H1 (cell line): ENCODE results near the gene ZNF256. TPM values are rescaled to one million over a fixed set of nuclear protein-coding genes. Genes with fewer than 3 reads are reported as not detected.

ENCODE experiments used
- polyA plus RNA-seq, 7 experiments: library from polyadenylated mRNA; depleted of rRNA in 3 of 7; stranded (reverse) in 5 of 7; unstranded in 2 of 7; fragments of >200 nt in 5 of 7; fragments of 200-250 nt in 2 of 7; gene quantifications; 1 replicate in 5 of 7; 2 replicates in 1 of 7; 4 replicates in 1 of 7; pipeline versions ENCODE4 v1.2.1 to v1.2.3, GENCODE V29; 2011 to 2013; ENCODE audit warnings: missing spikeins in 2 of 7, mixed read lengths in 2 of 7
- total RNA-seq: library from RNA; stranded (reverse); fragmentation: NEBNext Ultra II Directional; extraction: Animal tissue kit (Norgen Biotek cat#: 25700); gene quantifications from 2 replicates; pipeline ENCODE4 v1.2.1, GENCODE V29; 2021
- TF ChIP-seq, protein P1 (sequence below): IDR thresholded peaks from 2 replicates; pipeline ENCODE4 v1.6.1; 2012; ENCODE audit warnings: low read length, inconsistent platforms

Gene ZNF256
- total and polyA plus RNA-seq, 2 of the 8 experiments (the other 6 are each of a cell fraction or from before 2014, with no cell fraction given): 6.1 to 13.5 TPM

- TF ChIP-seq, protein P1, sequence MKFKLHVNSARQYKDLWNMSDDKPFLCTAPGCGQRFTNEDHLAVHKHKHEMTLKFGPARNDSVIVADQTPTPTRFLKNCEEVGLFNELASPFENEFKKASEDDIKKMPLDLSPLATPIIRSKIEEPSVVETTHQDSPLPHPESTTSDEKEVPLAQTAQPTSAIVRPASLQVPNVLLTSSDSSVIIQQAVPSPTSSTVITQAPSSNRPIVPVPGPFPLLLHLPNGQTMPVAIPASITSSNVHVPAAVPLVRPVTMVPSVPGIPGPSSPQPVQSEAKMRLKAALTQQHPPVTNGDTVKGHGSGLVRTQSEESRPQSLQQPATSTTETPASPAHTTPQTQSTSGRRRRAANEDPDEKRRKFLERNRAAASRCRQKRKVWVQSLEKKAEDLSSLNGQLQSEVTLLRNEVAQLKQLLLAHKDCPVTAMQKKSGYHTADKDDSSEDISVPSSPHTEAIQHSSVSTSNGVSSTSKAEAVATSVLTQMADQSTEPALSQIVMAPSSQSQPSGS: no peak
Observed at GRCh38 chr19:57900311-57900710, 47.2 kb downstream of the ZNF256 start (continued).

Other genes starting within 250 kb of the ZNF256 start
- gene ZNF154, start 238.5 kb downstream of the ZNF256 start, total RNA-seq: 9.5 and 11.6 TPM in 2 replicates
- 4.8 and 5.3 TPM in 2 replicates for gene ZNF154, start 238.5 kb downstream of the ZNF256 start, polyA plus RNA-seq (2011; rRNA removed)
- gene ZNF671, start 220.1 kb downstream of the ZNF256 start, total RNA-seq: 6.6 and 7.2 TPM in 2 replicates
- 5.3 and 7.0 TPM in 2 replicates for gene ZNF671, start 220.1 kb downstream of the ZNF256 start, polyA plus RNA-seq (2011; rRNA removed)
- gene ZNF776, start 200.9 kb downstream of the ZNF256 start, total RNA-seq: 17.3 and 20.5 TPM in 2 replicates
- 7.8 and 10.6 TPM in 2 replicates for gene ZNF776, start 200.9 kb downstream of the ZNF256 start, polyA plus RNA-seq (2011; rRNA removed)
- 14.5 and 15.5 TPM in 2 replicates for gene ZNF586, start 178.0 kb downstream of the ZNF256 start, total RNA-seq
- 5.7 and 8.1 TPM in 2 replicates for gene ZNF586, start 178.0 kb downstream of the ZNF256 start, polyA plus RNA-seq (2011; rRNA removed)
- gene ZNF552, start 132.8 kb downstream of the ZNF256 start, total RNA-seq: 10.6 and 11.6 TPM in 2 replicates
- 5.9 and 8.8 TPM in 2 replicates for gene ZNF552, start 132.8 kb downstream of the ZNF256 start, polyA plus RNA-seq (2011; rRNA removed)
- 53.7 and 60.1 TPM in 2 replicates for gene ZNF587B, start 117.4 kb downstream of the ZNF256 start, total RNA-seq
- gene ZNF587B, start 117.4 kb downstream of the ZNF256 start, polyA plus RNA-seq (2011; rRNA removed): 11.3 and 13.8 TPM in 2 replicates
- gene ZNF587, start 97.8 kb downstream of the ZNF256 start, total RNA-seq: 41.5 and 42.1 TPM in 2 replicates
- 17.4 and 18.1 TPM in 2 replicates for gene ZNF587, start 97.8 kb downstream of the ZNF256 start, polyA plus RNA-seq (2011; rRNA removed)
- 90.7 and 90.9 TPM in 2 replicates for gene ZNF814, start 58.7 kb downstream of the ZNF256 start, total RNA-seq
- gene ZNF814, start 58.7 kb downstream of the ZNF256 start, polyA plus RNA-seq (2011; rRNA removed): 99.6 and 110 TPM in 2 replicates
- 19.2 and 19.7 TPM in 2 replicates for gene ZNF417, start 31.1 kb downstream of the ZNF256 start, total RNA-seq
- 4.4 and 5.4 TPM in 2 replicates for gene ZNF417, start 31.1 kb downstream of the ZNF256 start, polyA plus RNA-seq (2011; rRNA removed)
- gene ZNF418, start 12.3 kb downstream of the ZNF256 start, total RNA-seq: 18.5 and 18.8 TPM in 2 replicates
- 8.1 and 10.5 TPM in 2 replicates for gene ZNF418, start 12.3 kb downstream of the ZNF256 start, polyA plus RNA-seq (2011; rRNA removed)
- gene C19orf18, start 26.8 kb upstream of the ZNF256 start, total RNA-seq: 0.98 and 0.99 TPM in 2 replicates
- gene C19orf18, start 26.8 kb upstream of the ZNF256 start, polyA plus RNA-seq (2011; rRNA removed): 0.08 and 0.12 TPM in 2 replicates
- gene ZNF606, start 55.1 kb upstream of the ZNF256 start, total RNA-seq: 17.5 and 19.3 TPM in 2 replicates
- gene ZNF606, start 55.1 kb upstream of the ZNF256 start, polyA plus RNA-seq (2011; rRNA removed): 5.2 and 10.2 TPM in 2 replicates
- gene ZSCAN1, start 86.3 kb upstream of the ZNF256 start, total RNA-seq: 0.69 and 1.2 TPM in 2 replicates
- gene ZSCAN1, start 86.3 kb upstream of the ZNF256 start, polyA plus RNA-seq (2011; rRNA removed): 4.3 and 6.4 TPM in 2 replicates
- 5.2 and 5.3 TPM in 2 replicates for gene ZNF135, start 111.6 kb upstream of the ZNF256 start, total RNA-seq
- gene ZNF135, start 111.6 kb upstream of the ZNF256 start, polyA plus RNA-seq (2011; rRNA removed): 6.9 and 7.9 TPM in 2 replicates
- 37.0 and 37.6 TPM in 2 replicates for gene ZSCAN18, start 150.5 kb upstream of the ZNF256 start, total RNA-seq
- 41.4 and 64.7 TPM in 2 replicates for gene ZSCAN18, start 150.5 kb upstream of the ZNF256 start, polyA plus RNA-seq (2011; rRNA removed)
- gene ZNF329, start 203.1 kb upstream of the ZNF256 start, total RNA-seq: 11.2 and 12.0 TPM in 2 replicates
- 5.0 and 5.8 TPM in 2 replicates for gene ZNF329, start 203.1 kb upstream of the ZNF256 start, polyA plus RNA-seq (2011; rRNA removed)
- gene ZNF274, start 235.4 kb upstream of the ZNF256 start, total RNA-seq: 25.1 and 27.7 TPM in 2 replicates
- gene ZNF274, start 235.4 kb upstream of the ZNF256 start, polyA plus RNA-seq (2011; rRNA removed): 13.3 and 14.2 TPM in 2 replicates